ENCODE data around the gene EIF4A3.

EIF4A3 gene

DNA sequence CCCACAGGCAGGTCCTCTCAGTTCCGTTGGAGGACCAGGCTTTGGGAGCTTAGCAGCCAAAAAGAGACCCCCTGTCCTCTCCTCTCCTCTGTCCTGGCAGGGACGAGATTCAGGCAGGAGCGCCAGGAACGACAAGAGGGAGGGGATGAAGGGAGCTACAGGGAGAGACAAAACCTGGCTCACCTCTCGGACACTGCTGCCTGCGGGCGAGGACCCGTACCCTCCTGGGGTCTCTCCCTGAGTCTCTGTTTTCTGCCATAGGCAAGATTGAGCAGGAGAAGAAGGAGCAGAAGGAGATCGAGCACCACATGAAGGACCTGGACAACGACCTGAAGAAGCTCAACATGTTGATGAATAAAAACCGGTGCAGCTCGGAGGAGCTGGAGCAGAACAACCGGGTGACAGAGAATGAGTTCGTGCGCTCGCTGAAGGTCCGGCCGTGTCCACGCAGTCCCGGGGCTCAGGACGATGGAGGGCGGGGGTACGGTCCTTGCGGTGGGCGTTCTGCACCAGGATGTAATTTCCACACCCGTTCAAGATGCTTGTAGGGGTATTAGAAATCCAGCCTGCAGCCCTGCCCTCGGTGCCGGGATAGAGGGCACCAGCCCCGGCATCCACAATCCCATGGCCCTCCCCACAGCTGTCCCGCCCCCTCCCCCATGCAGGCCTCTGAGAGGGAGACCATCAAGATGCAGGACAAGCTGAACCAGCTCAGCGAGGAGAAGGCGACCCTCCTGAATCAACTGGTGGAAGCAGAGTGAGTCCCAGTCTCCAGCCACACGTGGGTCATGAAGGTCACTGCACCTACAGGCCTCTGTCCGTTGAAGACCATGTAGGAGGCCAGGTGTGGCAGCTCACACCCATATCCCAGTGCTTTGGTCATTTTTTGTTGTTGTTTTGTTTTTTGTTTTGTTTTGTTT is 59.3 kb downstream of the EIF4A3 start:
- H3K9me3 ChIP-seq (ENCODE audit: control insufficient read depth in 2 of 2, low read length in 2 of 2), result no peaks in the 10 kb centered on the region
- peaks cover 0 to 3% of the 10 kb centered on the region in 2 donors for H3K36me3 ChIP-seq (ENCODE audit: control insufficient read depth in 2 of 2, insufficient read depth in 2 of 2, low read length in 2 of 2)
- no peak overlapping the region for H3K9ac ChIP-seq (ENCODE audit: low read length in 2 of 2)
- no peak overlapping the region for H3K27ac ChIP-seq (ENCODE audit: low read length)
- no peaks in the 10 kb centered on the region for H3K27me3 ChIP-seq (ENCODE audit: control insufficient read depth in 1 of 2, insufficient read depth in 2 of 2, low read length in 2 of 2)
- H3K4me3 ChIP-seq (ENCODE audit: low read length in 2 of 2), result no peak overlapping the region
- no peaks in the 10 kb centered on the region for H3K4me1 ChIP-seq (ENCODE audit: control insufficient read depth, insufficient read depth, low read length)

DNA sequence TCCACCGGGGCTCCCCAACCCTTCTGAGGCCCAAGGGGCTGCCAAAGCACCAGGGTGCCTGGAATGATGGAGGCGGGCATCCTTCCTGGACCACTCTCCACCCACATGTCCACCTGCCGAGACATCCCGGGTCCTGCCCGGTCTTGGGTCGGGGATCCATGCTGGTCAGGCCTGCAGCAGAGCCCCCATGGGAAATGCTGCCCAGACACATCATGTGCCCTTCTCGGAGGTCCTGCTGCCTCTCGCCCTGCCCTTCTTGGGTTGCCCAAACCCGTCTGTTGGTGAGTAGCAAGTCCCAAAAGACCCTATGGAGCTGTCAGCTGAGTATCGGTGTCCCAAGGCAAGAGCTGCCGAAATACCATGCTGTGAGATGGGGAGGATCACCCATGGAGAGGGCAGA is 60.3 kb downstream of the EIF4A3 start:
- Histone ChIP-seq H3K27me3 (ENCODE audit: control insufficient read depth in 1 of 2, insufficient read depth in 2 of 2, low read length in 2 of 2) (no peaks in the 10 kb centered on the region), H3K4me1 (ENCODE audit: control insufficient read depth, insufficient read depth, low read length) (peaks cover 3% of the 10 kb centered on the region), H3K36me3 (ENCODE audit: control insufficient read depth in 2 of 2, insufficient read depth in 2 of 2, low read length in 2 of 2) (peaks cover 0 to 3% of the 10 kb centered on the region in 2 donors), H3K9ac (ENCODE audit: low read length in 2 of 2) (no peak overlapping the region), H3K4me3 (ENCODE audit: low read length in 2 of 2) (no peak overlapping the region), H3K27ac (ENCODE audit: low read length) (no peak overlapping the region), H3K9me3 (ENCODE audit: control insufficient read depth in 2 of 2, low read length in 2 of 2) (no peaks in the 10 kb centered on the region)

DNA sequence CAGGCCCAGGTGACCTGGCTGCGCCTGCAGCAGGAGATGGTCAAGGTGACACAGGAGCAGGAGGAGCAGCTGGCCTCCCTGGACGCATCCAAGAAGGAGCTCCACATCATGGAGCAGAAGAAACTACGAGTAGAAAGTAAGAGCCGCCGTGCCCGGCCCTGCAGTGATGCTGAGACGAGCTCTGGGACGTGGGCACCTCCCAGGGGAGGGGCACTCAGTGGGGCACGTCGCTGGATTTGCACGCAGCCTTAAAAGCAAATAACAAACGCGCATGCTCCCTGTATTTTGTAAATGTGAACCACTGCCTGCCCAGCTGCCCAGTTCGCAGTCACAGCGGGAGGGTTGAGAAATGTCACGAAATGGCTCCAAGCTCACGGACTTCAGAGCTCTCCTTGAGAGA is 60.8 kb downstream of the EIF4A3 start:
- H3K36me3 ChIP-seq (ENCODE audit: control insufficient read depth in 2 of 2, insufficient read depth in 2 of 2, low read length in 2 of 2), result peaks cover 0 to 3% of the 10 kb centered on the region in 2 donors

DNA sequence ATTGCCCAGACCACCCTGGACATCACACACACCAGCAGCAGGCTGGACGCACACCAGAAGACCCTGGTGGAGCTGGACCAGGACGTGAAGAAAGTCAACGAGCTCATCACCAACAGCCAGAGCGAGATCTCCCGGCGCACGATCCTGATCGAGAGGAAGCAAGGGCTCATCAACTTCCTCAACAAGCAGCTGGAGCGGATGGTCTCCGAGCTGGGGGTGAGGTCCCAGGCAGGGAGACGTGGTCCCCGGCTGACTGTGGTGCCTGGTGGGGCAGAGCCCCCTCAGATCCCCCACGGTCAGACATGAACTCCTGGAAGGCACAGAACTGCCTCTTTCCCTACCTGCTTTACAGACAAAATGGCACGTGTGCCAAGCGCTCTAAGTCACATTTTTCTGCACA is 62.2 kb downstream of the EIF4A3 start:
- Histone ChIP-seq H3K9me3 (ENCODE audit: control insufficient read depth in 2 of 2, low read length in 2 of 2) (no peaks in the 10 kb centered on the region), H3K27me3 (ENCODE audit: control insufficient read depth in 1 of 2, insufficient read depth in 2 of 2, low read length in 2 of 2) (no peaks in the 10 kb centered on the region), H3K9ac (ENCODE audit: low read length in 2 of 2) (no peak overlapping the region), H3K4me1 (ENCODE audit: control insufficient read depth, insufficient read depth, low read length) (peaks cover 3% of the 10 kb centered on the region), H3K4me3 (ENCODE audit: low read length in 2 of 2) (no peak overlapping the region), H3K36me3 (ENCODE audit: control insufficient read depth in 2 of 2, insufficient read depth in 2 of 2, low read length in 2 of 2) (no peaks in the 10 kb centered on the region), H3K27ac (ENCODE audit: low read length) (no peak overlapping the region)

More for the DNA sequence above, 60.8 kb downstream of the EIF4A3 start:
- H3K9ac ChIP-seq (ENCODE audit: low read length in 2 of 2), result no peak overlapping the region
- peaks cover 3% of the 10 kb centered on the region for H3K4me1 ChIP-seq (ENCODE audit: control insufficient read depth, insufficient read depth, low read length)
- no peaks in the 10 kb centered on the region for H3K9me3 ChIP-seq (ENCODE audit: control insufficient read depth in 2 of 2, low read length in 2 of 2)
- no peaks in the 10 kb centered on the region for H3K27me3 ChIP-seq (ENCODE audit: control insufficient read depth in 1 of 2, insufficient read depth in 2 of 2, low read length in 2 of 2)
- no peak overlapping the region for H3K27ac ChIP-seq (ENCODE audit: low read length)
- no peak overlapping the region for H3K4me3 ChIP-seq (ENCODE audit: low read length in 2 of 2)

Data from stomach smooth muscle (tissue), 2 donors.